D341Med (cell line): ENCODE results near the gene CYFIP2.

ENCODE experiments used
- DNase-seq: peaks from one replicate; pipeline ENCODE4 v3.0.0; 2012; ENCODE audit warnings: low spot score

The CYFIP2 gene

DNA sequence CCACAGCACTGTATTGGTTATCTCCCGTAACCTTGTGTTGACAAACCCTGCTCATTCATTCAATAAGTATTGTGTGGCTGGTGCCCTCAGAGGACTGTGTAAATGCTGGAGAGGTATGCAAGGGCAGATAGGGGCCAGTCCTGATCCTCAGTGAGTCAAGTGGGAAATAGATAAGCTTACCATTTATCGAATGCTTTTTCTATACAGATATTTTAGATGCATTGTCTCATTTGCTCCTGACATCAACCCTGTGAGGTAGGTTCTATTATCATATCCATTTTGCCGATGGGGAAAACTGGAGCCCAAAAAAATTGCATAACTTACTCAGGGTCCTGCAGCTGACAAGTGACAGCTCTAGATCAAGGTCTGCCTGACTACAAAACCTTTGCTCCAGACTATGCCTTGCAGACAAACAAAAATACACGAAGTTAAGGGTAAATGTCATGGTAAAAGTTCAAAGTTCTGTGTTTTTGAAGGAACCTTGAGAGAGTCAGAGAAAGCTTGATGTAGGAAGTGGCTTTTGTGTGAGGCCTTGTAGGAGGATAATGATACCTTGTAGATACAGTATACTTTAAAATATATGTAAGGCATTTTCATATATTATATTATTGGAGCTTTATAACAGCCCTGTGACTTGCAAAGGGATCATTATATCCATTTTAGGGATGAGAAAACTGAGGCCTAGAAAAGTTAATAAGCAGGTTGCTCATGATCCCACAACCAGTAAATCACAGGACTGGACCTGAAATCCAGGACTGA is 22.7 kb downstream of the CYFIP2 start:
- DNase-seq = no peak

DNA sequence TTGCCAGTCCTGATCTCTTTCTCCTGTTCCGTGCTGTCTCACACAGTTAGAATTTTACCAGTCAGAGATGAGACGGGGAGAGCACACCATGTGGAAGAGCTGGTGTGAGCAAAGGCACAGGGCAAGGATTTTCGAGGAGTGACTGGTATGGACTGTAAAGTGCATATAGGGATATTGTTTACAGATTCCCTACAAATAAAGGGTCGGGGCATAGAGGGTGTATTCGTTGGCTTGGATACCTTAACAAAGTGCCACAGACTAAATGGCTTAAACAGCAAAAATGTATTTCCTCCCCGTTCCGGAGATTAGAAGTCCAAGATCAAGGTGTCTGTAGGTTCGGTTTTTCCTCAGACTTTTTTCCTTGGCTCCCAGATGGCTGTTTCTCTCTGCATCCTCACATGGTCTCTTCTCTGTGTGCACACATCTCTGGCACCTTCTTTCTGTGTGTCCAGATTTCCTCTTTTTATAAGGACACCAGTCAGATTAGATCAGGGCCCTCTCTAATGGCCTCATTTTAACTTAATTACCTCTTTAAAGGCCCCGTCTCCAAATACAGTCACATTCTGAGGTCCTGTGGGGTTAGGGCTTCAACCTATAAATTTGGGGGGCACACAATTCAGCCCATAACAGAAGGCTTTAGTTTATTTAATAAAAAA is 23.4 kb downstream of the CYFIP2 start:
- DNase-seq = no peak

DNA sequence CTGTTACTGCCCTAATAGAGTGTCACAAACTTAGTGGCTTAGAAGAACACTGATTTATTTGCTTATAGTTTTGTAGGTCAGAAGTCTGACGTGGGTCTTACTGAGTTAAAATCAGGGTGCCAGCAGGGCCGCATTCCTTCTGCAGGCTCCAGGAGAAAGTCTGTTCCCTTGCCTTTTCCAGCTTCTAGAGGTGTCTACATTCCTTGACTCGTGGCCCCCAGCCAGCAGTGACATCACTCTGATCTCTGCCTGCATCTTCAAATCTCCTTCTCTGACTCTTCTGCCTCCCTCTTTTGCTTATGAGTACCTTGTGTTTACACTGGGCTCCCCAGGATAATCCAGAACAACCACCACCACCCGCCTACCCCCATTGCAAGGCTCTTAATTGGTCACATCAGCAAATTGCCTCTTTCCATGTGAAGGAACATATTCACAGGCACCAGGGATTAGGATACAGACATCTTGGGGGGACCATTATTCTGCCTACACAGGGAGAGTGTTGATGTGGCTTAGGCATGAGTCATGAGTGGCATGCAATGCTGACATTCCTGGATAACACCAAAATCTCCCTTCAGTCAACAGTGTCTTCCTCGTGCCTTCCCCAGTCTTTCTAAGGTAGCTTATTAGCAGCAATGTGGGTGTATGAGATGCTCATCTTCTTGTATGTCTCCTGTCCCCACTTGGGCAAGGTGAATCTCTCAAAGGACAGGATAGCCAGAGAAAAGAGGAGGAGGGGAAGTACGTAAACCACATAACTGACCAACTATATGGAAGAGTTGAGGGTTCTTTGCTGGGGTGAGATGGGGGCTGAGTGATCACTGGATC is 24.4 kb downstream of the CYFIP2 start:
- DNase-seq = no peak

DNA sequence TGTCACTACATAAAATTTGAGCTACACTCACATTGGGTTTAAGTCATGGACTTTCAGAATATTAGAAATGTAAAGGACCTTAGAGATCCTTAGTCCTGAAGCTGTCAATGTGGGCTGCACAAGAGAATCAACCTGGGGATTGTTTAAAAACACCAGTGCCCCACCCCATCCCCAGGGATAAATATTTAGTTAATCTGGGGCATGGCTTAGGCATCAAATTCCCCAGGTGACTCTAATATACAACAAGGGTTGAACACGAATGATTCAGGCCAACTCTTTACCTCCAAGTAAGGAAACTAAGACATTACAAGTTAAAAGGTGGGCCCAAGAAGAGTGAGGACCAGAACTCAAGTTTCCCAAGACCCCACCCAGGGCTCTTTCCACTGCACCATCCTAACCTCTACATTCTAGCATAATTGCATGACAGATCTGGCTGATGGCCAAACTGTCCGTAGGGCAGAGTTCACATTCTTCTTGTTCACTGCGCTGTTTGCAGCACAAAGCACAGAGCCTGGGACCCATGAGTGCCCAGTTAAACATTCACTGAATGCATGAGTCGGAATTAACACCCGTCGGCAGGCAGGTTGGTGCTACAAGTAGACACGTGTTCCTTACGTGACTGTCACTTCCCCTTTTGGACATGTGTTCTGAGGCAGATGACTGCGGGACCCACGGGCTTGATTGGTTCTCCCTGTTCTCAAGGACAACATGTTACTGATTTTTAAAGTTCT is 25.2 kb downstream of the CYFIP2 start:
- no peak for DNase-seq

DNA sequence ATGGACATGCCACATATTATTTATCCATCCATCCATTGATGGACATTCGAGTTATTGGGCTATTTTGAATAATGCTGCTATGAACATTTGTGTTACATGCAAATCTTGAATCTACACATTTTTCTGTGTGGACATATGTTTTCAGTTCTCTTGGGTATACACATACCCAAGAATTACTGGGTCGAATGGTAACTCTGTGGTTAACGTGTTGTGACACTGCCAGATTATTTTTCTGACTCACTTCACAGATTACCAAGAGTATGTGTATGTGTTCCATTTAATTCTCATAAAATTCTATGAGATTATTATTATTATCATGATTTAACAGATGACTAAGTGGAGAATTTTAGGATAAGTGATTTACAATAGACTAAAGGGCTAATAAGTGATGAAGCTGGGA is 26.7 kb downstream of the CYFIP2 start:
- DNase-seq = no peak

DNA sequence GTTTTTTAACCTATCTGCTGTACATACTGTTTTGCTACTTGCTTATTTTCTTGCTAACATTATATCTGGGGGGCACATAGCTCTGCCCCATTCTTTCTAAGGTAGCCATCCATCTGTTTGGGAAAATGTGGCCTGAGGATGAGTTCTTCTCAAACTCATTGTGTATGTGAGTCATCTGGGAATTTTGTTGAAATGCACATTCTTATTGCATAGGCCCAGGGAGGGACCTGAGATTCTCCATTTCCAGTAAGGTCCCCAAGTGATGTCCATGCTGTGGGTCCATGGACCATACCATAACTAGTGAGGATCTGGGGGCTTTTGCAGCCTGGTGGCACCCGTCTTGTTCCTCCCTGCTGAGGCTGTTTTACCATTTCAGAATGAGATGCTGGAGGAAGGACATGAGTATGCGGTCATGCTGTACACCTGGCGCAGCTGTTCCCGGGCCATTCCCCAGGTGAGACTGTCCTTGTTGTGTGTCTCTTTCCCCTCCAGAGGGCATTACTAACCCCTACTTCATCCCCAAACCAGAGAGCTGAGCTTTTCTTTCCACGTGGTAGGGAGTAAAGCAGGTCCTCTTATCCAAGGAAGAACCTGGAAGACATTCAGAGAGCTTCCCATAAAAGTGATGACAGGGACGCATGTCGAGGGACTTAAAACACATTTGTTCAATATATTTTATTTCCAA is 28.6 kb downstream of the CYFIP2 start:
- DNase-seq = no peak

DNA sequence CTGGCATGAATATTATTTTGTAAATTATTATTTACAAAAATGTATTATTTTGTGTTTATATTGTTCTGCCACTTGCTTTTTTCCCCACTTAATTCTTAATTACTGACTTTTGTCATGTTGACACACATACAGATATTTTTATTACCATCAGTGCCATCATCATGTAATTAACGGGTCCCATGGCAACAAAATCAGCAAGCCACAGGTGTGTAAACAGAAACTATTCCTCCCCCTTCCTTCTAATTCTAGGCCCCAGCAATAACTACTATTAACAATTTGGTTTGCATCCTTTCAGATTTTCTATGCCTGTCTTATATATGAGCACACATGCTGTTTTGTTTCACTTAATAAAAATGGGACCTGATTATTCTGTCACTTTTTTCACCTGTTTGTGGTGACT is 29.3 kb downstream of the CYFIP2 start:
- no peak for DNase-seq

DNA sequence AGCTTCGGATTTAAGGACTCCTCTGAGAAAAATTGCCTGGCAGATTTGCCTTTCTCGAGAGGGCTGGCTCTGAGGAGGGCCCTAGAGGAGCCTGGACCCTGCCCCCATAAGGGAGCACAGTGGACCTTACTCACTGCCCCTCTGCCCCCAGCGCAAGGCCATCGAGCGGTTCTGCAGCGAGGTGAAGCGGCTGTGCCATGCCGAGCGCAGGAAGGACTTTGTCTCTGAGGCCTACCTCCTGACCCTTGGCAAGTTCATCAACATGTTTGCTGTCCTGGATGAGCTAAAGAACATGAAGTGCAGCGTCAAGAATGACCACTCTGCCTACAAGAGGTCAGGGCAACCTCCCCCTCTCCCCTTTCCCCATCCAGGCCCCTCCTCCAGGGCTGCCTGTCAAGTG is 34.6 kb downstream of the CYFIP2 start:
- DNase-seq = no peak

DNA sequence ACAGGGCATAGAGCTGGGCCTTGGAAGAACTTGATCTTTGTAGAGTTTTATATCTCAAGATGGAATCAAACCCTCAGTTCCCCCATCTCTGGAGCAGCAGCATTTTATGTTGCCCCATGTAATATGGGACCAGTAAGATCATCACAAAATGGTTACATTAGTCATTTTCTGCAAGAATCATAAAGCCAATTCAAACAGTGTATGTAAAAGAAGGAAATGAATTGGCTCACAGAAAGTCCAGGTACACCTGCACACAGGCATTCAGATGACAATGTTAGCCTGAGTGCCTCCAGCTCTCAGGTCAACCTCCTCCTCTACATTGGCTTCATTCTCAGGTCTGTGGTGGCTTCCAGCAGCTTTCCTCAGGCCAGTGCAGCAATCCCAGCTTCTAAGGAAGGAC is 35.1 kb downstream of the CYFIP2 start:
- DNase-seq = no peak

DNA sequence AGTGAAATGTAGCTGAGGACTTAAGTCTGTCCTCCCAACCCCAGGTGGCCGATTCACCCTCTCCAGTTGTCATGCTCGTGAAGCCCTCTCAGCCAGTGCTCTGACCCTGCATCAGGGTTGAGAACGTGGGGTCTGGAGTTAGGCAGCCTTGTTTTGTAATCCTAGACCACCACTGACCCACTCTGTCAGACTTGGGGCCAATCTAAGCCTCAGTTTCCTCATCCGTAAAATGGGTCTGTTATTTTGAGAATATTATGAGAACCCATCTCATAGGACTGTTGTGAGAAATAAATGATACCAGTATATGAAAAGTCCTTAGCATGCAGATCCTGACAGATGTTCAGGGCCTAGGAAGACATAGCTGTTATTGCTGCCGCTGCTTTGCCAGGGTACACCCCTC is 37.1 kb downstream of the CYFIP2 start:
- no peak for DNase-seq

DNA sequence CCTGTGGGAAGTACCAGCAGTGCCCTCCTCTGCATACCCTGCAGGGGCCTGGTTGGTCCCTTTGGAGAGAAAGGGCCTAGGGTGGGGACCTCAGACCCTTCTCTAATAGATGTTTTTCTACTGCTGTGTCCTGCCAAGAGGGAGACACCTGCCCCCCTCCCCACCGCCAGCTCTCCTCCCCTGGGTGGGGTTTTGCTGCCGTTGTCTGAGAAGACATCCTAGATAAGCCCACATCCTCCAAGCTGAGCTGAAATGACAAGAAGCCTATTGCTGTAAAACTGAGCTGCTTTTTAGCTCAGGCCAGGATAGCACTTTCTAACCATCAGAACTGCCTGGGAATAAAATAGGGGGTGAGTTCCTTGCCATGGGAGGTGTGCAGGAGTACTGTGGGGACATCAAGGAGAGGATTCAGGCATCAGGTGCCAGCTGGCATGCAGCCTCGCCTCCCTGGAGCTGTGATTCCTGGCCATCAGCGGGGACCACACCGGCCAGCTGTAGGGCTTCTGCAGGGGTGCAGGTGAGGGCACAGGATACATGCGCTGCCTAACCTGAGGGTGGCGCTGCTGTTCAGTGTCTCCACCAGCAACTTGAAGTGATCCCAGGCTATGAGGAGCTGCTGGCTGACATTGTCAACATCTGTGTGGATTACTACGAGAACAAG is 37.9 kb downstream of the CYFIP2 start:
- DNase-seq = no peak

DNA sequence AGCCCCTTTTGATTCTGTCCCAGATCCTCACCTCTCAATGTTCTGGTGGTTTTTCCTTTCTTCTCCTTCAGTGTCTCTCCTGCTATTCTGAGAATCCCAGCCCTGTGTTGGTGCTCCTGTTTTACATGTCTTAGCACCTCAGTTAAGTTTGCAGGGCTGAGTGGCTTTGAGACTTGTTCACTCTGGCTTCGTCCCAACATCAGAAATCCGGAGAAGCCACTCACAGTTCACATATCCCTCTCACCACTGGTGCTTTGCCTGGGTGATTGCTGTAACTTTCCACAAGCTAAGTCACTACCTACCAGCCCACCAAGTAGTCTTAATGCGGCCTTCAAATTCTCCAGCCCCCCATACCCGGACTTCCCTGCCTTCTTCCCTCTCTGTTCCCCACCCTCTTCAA is 40.2 kb downstream of the CYFIP2 start:
- DNase-seq = no peak

DNA sequence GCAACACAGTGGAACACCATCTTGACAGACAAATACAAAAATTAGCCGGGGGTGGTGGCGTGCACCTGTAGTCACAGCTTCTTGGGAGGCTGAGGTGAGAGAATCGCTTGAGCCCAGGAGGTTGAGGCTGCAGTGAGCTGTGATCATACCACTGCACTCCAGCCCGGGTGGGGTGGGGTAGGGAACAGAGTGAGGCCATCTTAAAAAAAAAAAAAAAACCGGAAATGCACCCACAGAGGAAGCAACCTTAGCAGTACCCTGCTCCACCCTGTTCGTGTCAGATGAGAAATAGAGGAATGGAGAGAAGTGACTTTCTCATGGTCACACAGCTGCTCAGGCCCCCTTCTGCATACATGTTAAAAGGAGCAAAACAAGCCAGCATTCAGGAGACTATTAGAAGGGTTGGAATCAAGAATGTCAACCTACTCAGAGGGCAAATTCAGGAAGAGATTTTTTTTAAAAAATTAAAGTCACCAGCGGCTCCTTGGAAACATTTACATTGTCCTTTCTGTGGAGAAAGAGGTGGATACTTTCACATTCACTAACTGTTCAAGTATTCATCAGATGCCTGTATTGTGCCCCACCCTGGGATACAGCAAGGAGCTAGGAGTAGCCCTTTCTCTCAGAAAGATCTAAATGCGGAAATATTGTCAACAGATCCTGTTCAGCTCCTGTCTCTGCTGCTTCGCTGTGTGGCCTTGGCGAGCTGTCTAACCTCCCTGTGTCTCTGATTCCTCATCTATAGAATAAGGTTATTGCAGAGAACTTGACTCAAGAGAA is 41.0 kb downstream of the CYFIP2 start:
- DNase-seq = no peak

DNA sequence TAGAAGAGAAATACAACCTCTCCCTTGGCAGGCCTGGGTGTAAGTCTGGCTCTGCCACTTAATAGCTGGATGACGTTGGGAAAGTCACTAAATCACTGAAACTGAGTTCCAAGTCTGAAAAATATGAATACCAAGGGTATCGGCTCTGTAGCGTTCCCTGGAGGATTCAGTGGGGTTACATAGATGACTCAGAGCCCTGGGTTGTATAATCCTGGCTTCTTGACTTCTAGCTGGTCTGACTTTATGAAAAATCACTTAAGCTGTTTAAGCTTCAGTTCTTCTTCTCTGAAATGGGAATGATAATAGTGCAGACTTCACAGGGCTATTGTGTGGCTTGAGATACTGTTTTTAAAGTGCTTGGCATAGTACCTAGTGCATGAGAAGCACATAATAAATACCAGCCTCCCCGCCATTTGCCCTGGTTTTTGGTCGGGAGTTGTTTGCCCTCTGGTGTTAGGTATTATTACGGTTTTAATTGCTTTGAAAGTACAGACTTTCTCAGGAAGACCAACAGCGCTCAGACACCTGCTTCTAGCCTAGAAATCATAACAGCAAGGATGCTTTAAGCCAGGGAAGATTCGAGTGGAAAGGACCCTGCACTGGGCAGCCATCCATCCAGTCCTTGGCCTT is 43.0 kb downstream of the CYFIP2 start:
- DNase-seq = no peak

DNA sequence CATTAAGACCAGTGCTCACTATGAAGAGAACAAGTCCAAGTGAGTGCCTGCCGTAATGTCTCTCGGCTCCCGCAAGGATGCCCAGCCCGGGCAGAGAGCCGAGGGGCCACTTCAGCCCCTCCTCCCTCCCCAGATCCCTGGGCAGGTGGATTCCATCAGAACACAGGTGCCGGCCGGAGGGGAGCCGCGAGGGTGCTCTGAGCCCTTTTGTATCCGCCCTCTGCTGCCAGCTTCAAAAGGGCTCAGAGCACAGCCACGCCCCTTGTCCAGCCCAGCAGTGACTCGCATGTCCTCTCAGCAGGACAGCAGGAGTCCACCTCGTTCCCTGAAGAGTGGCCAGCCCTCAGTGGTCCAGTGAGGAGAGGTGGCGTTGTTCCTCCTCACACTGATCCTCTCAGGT is 43.9 kb downstream of the CYFIP2 start:
- no peak for DNase-seq

DNA sequence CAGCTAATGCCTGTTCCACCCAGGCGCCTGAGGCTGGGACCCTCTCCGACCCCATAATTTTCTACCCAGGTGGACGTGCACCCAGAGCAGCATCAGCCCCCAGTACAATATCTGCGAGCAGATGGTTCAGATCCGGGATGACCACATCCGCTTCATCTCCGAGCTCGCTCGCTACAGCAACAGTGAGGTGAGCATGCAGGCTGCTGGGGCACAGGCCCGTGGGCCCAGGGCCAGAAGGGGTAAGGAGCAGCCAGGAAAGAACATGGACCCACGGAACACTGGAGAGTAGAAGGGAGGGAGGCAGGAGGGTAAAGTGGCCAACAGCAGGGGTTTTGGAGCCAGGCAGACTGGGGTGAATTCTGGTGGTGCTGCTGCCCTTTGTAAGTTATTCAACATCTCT is 45.7 kb downstream of the CYFIP2 start:
- no peak for DNase-seq

DNA sequence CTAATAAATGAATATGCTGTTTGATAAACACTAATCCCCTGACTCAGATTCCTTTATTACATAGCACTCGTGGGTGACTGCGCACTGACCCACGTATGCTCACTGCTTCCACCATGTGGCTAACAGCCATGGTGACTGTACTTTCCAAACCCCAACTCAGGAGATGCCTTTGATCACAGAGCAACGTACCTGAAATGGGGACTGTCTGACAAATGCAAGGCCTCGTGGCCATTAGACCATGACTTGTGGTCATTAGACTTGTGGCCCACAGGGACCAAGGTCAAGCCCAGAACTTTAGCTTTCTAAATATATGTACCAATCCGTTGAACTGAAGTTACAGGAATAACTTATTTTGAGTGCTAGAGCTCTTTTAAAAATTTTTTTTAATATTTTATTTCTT is 46.6 kb downstream of the CYFIP2 start:
- peak; percentile 78 for DNase-seq

DNA sequence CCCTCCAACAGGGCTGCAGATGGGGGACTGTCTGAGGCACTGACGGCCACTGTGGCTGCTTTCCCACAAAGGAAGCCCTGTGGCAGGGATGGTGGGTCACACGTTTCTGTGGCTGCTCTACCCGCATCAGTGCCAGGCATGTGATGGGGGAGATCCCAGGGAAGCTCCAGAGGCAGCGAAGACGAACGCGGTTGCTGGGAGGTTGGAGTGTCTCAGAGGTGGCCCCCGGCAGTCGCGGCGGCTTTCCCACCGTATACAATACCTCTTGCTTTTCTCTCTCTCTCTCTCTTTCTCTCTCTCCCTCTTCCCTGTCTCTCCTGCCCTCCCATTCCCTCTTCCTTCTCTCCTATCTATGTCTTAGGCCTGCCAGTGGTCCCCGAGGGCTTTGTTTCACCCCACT is 56.7 kb downstream of the CYFIP2 start:
- DNase-seq = no peak

DNA sequence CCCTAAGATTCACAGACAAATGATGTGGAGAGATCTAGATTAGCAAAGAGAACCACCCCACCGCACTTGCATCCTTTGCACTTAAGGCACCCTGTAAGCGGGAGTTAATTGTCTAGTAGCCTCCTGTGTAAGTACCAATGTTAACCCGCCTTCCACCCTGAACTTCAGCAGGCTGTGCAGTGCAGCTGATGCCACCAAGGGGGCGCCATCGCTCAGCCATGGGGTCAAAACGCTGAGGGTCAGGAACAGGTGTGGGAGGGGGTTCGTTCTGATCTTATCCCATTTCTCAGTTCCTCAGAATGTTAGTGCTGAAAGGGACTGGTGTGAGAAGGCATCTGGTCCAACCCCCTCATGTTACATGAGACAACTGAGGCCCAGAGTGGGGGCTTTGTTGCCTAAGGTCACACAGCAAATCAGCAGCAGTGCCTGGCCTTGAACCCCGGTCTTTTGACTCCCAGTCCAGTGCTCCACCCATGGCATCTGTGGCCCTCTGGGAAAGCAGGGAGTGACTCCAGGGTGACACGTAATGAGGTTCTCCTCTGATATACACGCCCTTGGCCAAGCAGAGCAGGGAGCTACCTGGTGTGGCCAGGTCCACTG is 57.3 kb downstream of the CYFIP2 start:
- no peak for DNase-seq

DNA sequence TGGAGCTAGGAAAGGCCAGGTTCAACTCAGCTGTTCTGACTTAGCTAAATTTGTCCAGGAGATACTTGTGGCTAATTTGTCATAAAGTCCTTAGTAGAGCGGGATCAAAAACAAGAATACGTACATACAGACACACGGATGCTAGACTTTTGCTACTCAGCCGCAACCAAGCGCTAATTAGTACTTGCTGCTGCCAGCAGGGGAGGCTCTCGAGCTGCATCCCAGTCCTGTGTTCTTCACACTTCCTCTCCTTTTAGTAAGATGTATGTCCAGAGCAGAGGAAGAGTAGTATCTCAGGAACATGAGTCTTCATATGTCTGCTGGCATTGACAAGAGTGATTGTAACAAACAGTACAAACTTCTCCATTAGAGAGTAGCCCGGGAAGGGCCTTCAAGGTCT is 58.3 kb downstream of the CYFIP2 start:
- no peak for DNase-seq
